K562 (cell line): ENCODE measurements around the gene ACTR3C. TPM values are rescaled to one million over a fixed set of nuclear protein-coding genes. Genes with fewer than 3 reads are reported as not detected.

ENCODE experiments used
- ARID1B ChIP-seq: fragments of 450-650 bp; IDR thresholded peaks from 2 replicates; pipeline ENCODE4 v1.6.1; 2016; ENCODE audit warnings: antibody characterized with exemption, mild to moderate bottlenecking, inconsistent platforms
- ARID4B ChIP-seq: sonication (generic); formaldehyde crosslinking; IDR thresholded peaks from 2 replicates; pipeline ENCODE4 v1.8.0; 2022; ENCODE audit warnings: mild to moderate bottlenecking, missing genetic modification reagents
- BRD9 ChIP-seq: fragments of 450-650 bp; IDR thresholded peaks from 2 replicates; pipeline ENCODE4 v1.6.1; 2018; ENCODE audit warnings: low read depth; ENCODE audit not compliant: partially characterized antibody
- CREBBP ChIP-seq: IDR thresholded peaks from one replicate; pipeline ENCODE4 v1.6.1; 2012; ENCODE audit warnings: low read depth, mild to moderate bottlenecking, control low read depth, inconsistent platforms, low read length
- CTCF ChIP-seq, 3 experiments: IDR thresholded peaks in 2 of 3; conservative IDR thresholded peaks in 1 of 3; 2 replicates each; pipeline ENCODE4 v1.5.1; 2011 to 2012; ENCODE audit warnings: low read length in 3 of 3, mild to moderate bottlenecking in 3 of 3, control low read depth in 2 of 3, improper control_type of control experiment in 1 of 3, inconsistent platforms in 1 of 3, low read depth in 1 of 3, mixed read lengths in 1 of 3, moderate library complexity in 1 of 3; ENCODE audit not compliant: insufficient read depth in 2 of 3
- DDX20 ChIP-seq: fragments of 450-650 bp; IDR thresholded peaks from 2 replicates; pipeline ENCODE4 v1.6.1; 2016; ENCODE audit warnings: missing genetic modification characterization, low read depth, mild to moderate bottlenecking, missing compliant biosample characterization, moderate library complexity
- E2F1 ChIP-seq: sonication (generic); formaldehyde crosslinking; IDR thresholded peaks from 2 replicates; pipeline ENCODE4 v1.8.1; 2023; ENCODE audit warnings: mild to moderate bottlenecking, missing genetic modification reagents, moderate library complexity
- GTF2F1 ChIP-seq: IDR thresholded peaks from 2 replicates; pipeline ENCODE4 v1.6.1; 2011; ENCODE audit warnings: low read depth, low read length, improper control_type of control experiment
- HES1 ChIP-seq: fragments of 450-650 bp; IDR thresholded peaks from 2 replicates; pipeline ENCODE4 v1.6.1; 2016; ENCODE audit warnings: low read depth, mild to moderate bottlenecking, moderate library complexity
- IRF9 ChIP-seq: fragments of 450-650 bp; IDR thresholded peaks from 2 replicates; pipeline ENCODE4 v1.6.1; 2016; ENCODE audit warnings: missing biosample characterization, missing genetic modification characterization
- SPI1 ChIP-seq: IDR thresholded peaks from 2 replicates; pipeline ENCODE4 v1.6.1; 2011; ENCODE audit warnings: low read depth, low read length, control low read depth, borderline replicate concordance
- TFAM ChIP-seq: fragments of 250-450 bp; sonication (Bioruptor Pico); conservative IDR thresholded peaks from 2 replicates; pipeline ENCODE4 v1.5.0; 2021; ENCODE audit warnings: mild to moderate bottlenecking, moderate library complexity
- THRB ChIP-seq: fragments of 450-650 bp; formaldehyde crosslinking; conservative IDR thresholded peaks from 2 replicates; pipeline ENCODE4 v1.4.0; 2022; ENCODE audit warnings: mild to moderate bottlenecking, missing genetic modification characterization
- XRCC4 ChIP-seq: IDR thresholded peaks from one replicate; pipeline ENCODE4 v1.6.1; 2011; ENCODE audit not compliant: insufficient read depth, insufficient read length; ENCODE audit errors: extremely low read depth
- ZSCAN29 ChIP-seq: fragments of 450-650 bp; IDR thresholded peaks from 2 replicates; pipeline ENCODE4 v1.6.1; 2017
- polyA plus RNA-seq, 8 experiments: library from polyadenylated mRNA; depleted of rRNA in 4 of 8; stranded (reverse) in 5 of 8; unstranded in 3 of 8; fragments of >200 nt; fragmentation: Nextera tagmentation in 2 of 8; fragmentation: Illumina TruSeq in 1 of 8; extraction: Ambion mirVana in 2 of 8; extraction: Trizol in 1 of 8; gene quantifications; 2 replicates each; pipeline versions ENCODE4 v1.2.1 to v1.2.3, GENCODE V29; 2011 to 2014; ENCODE audit warnings: inconsistent platforms in 1 of 8, missing spikeins in 1 of 8
- total RNA-seq, 7 experiments: library from RNA; depleted of rRNA in 6 of 7; stranded (reverse); fragments of >200 nt in 6 of 7; fragmentation: Illumina TruSeq in 2 of 7; extraction: Trizol in 2 of 7; gene quantifications; 2 replicates each; pipeline versions ENCODE4 v1.2.1 to v1.2.3, GENCODE V29; 2011 to 2021; ENCODE audit warnings: low replicate concordance in 1 of 7

ACTR3C gene
- total and polyA plus RNA-seq, 9 of the 15 experiments (the other 6 are each of a cell fraction or from before 2014, with no cell fraction given) = 9.0 to 35.4 (median 13.3) TPM

- TF ChIP-seq SPI1 = no peak
- no peak for TF ChIP-seq GTF2F1
- peak; percentile 53 for TF ChIP-seq BRD9
- no peak for TF ChIP-seq ARID4B (CRISPR knock-in tag)
- TF ChIP-seq TFAM (CRISPR knock-in tag) = no peak
- TF ChIP-seq ZSCAN29 = no peak
- peak; percentile 93 for TF ChIP-seq ARID1B
- TF ChIP-seq E2F1 (CRISPR knock-in tag) = no peak
- TF ChIP-seq IRF9 (tag) = 0 out of 2 replicates have a peak, but pooled peaks have one; percentile 7
- TF ChIP-seq HES1 = 0 out of 2 replicates have a peak, but pooled peaks have one; percentile 30
- TF ChIP-seq CREBBP = no peak
- 0 out of 2 replicates have a peak, but pooled peaks have one; percentile 20 for TF ChIP-seq THRB (CRISPR knock-in tag)
- TF ChIP-seq CTCF (IDR thresholded peaks at IDR 0.05 in 2 of 3, conservative IDR thresholded peaks at IDR 0.05 in 1 of 3; ENCODE audit: insufficient read depth in 2 of 3, low read depth in 1 of 3, low read length in 3 of 3) = no peak
- no peak for TF ChIP-seq XRCC4
- no peak for TF ChIP-seq DDX20
These were observed 5.4 kb downstream of the ACTR3C start (continued) for GRCh38 chr7:150317748-150318444.
